Activated gamma-delta T cell treated with anti-CD3 and anti-CD28 coated beads, Interleukin-2, amount 50 U/mL, for 16 hours (primary cell): ENCODE measurements around the gene GLDC.

Experiments
- DNase-seq: peaks from one replicate; pipeline ENCODE4 v3.0.0-alpha.2; 2020; ENCODE audit warnings: low read depth

GLDC gene

GRCh38 chr9:6620353-6620752 is 25.2 kb downstream of the GLDC start:
- DNase-seq = no peak

DNA sequence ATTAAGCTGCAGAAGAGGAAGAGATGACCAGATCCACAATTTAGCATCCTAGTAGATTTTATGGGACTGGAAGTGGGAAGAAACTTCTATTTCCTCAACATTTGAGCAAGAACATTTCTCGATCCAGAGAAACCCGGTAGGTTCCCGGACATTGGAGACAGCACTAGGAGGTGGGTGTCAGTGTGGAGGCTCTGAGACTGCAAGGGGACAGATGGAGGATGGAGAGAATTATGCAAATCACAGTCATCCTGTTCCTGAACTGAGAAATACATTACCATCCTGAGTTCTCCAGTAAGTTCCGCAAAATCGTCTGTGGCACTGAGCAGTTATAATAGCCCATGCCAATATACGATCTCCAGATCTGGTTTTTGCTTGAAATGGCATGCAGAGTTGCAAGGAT is 25.6 kb downstream of the GLDC start:
- no peak for DNase-seq

DNA sequence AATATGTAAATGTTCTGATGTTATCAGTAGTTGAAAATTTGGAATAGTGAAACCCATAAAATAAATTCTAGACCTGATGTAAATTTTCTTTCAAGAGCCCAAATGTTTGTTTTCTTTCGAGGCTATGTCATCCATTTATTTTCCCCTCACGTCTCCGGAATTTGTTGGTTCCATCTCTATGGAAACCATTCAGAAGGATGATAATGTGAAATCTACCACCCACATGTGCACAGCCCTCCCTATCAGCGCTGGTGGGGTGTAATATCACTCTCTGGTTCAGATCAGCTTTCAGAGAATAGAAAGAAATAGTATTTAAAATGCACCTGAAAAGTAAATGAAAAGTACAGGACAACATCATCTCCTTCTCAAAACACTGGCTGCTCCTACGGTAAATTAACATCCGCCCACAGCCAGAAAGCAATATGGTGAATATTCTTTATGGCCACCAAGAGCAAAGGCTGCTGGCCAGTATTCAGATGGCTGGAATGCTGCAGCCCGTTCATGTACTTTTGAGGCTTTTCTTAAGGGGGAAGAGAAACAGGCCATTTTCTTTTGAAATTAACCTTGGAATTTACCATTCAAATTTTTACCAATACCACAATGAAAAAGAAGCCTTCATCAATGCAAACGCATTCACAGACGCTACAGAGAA is 28.5 kb downstream of the GLDC start:
- DNase-seq = no peak

DNA sequence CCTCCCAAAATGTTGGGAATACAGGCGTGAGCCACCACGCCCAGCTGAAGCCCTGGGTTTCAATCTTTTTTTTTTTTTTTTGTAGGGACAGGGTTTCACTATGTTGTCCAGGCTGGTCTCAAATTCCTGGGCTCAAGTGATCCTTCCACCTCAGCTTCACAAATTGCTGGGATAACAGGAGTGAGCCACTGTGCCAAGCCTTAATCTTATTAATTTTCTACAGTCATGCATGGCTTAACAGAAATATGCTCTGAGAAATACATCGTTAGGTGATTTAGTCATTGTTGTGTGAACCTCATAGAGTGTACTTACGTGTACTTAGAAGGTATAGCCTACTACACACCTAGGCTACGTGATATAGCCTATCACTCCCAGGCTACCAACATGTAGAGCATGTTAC is 31.0 kb downstream of the GLDC start:
- DNase-seq = no peak

- no peak for DNase-seq
These were observed 33.7 kb downstream of the GLDC start for GRCh38 chr9:6611865-6612264.

GRCh38 chr9:6610073-6610472 is 35.5 kb downstream of the GLDC start:
- DNase-seq = no peak

- no peak for DNase-seq
These were observed 36.0 kb downstream of the GLDC start for GRCh38 chr9:6609497-6610016.

DNA sequence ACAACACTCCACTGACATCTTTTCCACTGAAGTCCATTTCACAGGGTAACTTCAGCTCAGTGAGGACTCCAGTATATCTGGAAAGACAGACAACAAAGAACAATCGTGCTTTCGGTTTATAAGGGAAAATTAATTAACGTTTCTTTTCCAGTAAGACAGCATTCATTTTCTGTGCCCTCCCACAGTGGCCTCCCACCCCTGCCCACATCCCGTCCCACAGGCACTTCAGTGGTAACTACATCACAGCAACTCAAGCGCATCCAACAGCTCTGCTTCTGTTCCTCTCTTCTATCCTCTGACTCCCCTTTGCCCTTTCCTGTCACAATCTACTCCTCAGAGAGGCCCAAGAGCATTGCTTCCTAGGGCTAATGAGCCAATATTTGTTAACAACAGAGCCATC is 40.3 kb downstream of the GLDC start:
- DNase-seq = no peak

DNA sequence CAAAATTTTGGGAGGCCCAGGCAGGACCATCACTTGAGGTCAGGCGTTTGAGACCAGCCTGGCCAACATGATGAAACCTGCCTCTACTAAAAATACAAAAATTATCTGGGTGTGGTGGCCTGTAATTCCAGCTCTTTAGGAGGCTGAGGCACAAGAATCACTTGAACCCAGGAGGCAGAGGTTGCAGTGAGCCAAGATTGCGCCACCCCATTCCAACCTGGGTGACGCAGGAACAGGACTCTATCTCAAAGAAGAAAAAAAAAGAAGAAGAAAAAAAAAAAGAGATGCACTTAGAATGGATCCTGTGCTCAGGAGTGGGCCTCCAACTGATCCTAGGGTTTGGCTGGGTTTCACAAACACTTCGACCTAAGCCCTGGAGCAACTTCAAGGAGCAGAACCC is 45.1 kb downstream of the GLDC start:
- DNase-seq = no peak

GRCh38 chr9:6600006-6600405 is 45.5 kb downstream of the GLDC start:
- DNase-seq = no peak

DNA sequence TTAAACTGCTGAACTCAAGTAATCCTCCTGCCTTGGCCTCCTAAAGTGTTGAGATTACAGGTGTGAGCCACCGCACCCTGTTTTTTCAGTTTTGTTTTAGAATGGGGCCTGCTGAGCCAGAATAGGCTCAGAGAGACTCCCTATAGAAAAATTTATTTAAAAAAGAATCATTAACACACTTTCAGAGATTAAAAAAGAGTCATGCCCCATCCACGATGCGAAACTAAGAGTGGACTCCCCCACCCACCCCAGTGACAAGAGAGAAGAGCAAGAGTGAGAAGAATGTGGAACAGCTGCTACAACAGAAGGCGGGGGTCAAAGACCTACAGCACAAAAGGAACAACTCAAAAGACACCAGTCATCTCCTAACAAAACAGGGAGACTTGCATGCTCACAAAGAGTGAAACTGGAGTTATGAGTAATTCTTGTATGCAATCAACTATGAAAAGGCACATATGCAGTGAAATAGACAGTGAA is 47.2 kb downstream of the GLDC start:
- no peak for DNase-seq

DNA sequence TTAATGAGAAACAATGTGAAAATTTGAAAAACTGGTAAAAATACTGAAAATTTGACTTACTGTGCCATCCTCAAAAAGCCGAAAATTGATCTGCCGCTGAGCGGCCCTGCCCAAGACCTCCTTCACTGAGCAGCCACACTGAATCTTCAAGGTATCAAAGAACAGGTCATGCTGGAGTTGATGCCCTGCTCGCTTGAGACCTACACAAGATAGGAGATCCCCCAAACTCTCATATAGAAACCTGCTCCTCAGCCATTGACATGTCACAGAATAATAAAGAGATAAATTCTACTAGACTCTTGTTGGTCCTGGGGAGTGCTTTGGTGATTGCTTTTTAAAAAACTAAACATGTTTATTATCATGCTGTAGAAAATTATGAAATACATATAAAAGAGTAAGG is 52.7 kb downstream of the GLDC start:
- no peak for DNase-seq

DNA sequence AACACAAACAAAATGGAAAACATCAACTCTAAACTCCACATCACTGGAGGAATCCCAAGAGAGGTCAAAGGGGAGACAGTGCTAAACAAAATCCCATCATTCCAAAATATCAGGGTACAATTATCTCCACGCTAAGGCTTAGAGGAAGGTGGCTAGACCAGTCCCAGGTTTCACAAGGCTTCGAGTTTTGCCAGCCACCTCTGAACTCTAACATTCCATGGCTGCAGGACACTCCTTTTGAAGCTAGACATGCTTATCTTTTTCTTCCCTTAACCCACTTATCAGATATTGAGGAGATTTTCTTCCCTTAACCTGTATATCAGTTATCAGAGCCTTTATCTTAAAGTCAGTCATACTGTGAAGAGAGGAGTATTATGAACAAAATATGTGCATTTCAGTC is 53.3 kb downstream of the GLDC start:
- no peak for DNase-seq

DNA sequence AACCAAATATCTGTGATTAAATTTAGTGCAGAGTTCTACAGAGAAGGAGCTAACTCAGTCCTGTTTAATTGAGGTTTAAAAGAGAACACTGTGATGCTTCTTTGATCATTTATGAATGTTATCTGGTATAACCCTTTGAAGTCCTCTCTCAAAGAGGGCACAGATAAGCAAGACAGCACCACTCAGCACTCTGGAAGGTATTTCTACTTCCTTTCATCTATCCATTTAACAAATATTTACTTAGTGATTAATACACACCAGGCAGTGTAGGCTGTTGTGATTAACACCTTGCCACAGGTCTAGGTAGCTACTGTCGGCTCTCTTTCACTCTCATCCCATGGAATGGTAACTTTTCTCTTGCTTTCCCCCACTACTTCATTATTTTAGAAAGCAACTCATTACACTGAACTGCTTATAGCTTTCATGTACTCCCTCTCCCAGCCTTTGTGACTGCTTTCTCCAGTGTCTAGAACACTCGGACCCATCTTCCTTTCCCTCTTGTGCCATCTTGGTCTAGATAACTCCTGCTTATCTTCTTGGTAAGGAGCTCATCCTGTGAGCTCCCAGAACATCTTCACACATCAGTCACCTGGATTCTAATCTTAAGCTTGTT is 54.7 kb downstream of the GLDC start:
- no peak for DNase-seq

DNA sequence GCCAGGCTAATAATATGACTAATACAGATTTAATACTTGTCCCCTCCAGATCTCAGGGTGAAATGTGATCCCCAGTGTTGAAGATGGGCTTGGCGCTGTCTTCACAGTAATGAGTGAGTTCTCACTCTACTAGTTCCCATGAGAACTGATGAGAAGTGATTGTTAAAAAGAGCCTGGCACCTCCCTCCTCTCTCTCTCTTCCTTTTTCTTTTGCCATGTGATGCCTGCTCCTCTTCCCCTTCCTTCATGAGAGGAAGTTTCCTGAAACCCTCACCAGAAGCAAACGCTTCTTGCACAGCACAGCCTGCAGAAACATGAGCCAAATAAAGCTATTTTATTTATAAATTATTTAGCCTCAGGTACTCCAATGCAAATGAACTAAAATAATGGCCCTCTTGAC is 55.2 kb downstream of the GLDC start:
- DNase-seq = no peak

DNA sequence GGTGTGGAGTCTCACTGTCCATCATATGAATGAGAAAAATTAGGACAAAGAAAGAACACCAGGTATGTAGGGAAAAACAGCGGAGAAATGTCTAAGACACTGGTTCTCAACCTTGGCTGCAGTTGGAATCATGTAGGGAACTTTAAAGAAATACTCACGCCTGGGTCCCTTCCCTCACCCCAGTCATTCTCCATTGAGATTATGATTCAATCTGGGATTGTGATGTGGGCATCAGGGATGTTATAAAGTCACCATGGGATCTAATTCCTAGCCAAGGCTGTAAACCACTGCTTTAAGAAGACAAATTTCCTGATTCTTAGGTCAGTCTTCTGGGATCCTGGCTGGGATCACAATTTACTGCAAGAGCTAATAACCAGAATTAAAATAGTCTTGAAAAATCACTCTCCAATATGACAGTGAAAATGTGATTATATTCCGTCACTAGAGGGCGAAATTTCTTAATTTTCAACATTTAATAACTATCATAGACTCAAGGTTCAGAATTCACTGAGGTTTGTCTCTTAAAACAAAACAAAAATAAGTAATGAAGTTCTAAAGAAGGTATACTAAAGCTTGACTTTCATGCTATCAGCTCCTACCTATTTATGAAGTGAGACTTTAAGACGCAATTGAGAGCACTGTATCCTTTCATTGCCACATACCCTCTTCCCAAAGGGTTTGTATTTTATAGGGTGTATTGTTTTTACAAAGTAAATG is 60.5 kb downstream of the GLDC start:
- no peak for DNase-seq

GRCh38 chr9:6581253-6581652 is 64.3 kb downstream of the GLDC start:
- DNase-seq = no peak

DNA sequence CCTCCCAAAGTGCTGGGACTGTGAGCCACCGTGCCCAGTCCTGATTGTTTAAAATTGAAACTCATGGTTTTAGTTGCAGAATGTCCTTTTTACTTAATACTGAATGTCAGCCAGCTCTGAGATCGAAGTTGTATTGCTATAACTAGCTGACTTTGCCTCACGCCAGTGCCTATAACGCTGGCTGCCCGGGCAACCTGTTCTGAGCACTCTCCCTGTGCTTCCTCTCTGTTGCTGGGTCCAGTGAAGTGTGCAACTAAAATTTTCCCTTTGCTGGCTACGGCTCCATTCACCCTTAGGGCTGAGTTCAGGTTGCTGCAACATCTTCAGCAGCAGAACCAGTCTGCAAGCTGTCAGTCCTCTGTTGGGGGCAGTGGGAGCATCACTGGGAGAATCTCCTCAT is 65.9 kb downstream of the GLDC start:
- no peak for DNase-seq

- DNase-seq = no peak
These were observed 68.5 kb downstream of the GLDC start for GRCh38 chr9:6576987-6577386.

DNA sequence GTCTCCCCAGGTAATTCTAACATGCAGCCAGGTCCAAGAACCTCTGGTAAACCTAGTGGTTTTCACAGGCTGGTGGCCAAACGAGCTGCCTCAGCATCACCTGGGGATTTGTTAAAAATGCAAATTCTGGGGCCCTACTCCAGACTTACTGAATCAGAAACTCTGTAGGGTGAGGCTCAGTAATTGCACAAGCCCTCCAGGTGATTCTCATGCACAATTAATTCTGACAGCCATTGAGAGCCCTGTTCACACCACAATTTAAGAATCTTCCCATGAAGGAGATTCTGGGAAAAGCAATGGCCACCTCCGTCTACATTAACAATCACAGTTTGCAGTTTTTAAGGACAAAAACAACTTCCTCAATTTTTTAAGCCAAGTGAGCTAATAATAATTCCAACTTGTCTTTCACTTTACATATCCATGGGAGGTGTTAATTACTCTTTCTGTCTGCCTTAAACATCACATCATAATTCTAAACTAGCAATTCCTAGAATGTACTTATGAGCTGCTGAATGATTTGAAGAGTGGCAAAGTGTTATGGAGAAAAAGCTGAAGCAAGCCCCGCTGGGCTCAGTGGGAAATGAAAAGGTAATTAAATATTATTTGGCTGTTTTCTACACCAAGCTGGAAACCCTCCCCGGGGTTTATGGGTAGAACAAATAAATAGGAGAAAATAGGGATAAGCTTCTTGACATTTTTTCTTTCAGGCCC is 70.0 kb downstream of the GLDC start:
- no peak for DNase-seq

DNA sequence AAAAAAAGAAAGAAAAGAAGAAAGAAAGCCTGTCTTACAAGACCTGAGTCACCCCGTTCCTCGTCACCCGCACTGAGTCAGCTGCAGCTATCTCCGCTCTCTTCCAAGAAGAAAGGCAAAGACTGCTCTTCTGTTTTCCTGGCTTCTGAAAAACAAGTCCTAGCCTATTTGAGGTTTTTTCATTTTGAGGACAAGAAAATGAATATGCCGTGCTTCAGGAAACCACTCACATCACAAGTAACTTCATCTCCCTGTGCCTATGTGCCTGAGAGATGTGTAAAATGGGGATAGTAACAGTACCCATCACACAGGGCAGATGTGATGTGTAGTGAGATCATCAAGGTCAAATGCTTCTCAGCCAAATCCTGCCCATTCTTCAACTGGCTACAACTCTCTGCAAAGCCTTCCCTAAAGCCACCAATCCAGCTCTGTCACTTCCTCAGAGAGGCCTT is 78.4 kb downstream of the GLDC start:
- DNase-seq = no peak

- DNase-seq = no peak
These were observed 79.0 kb downstream of the GLDC start for GRCh38 chr9:6566409-6567139.
